H9 (cell line): ENCODE results near the gene JMJD8. TPM values are rescaled to one million over a fixed set of nuclear protein-coding genes. Genes with fewer than 3 reads are reported as not detected.

ENCODE experiments used
- DNase-seq: peaks from one replicate; pipeline ENCODE4 v3.0.0-alpha.2; 2017
- H2AFZ ChIP-seq: one replicate; pipeline ENCODE4 v1.6.1; 2013; ENCODE audit warnings: mild to moderate bottlenecking, low read length, control low read depth, moderate library complexity
- H2AK5ac ChIP-seq: 2 replicates; pipeline ENCODE4 v1.6.1; 2013; ENCODE audit warnings: low read length, control low read depth, mixed read lengths; ENCODE audit not compliant: insufficient read length
- H2BK120ac ChIP-seq: one replicate; pipeline ENCODE4 v1.6.1; 2013; ENCODE audit warnings: low read depth, mild to moderate bottlenecking, low read length, control low read depth, inconsistent platforms; ENCODE audit not compliant: poor library complexity, severe bottlenecking
- H2BK12ac ChIP-seq: 2 replicates; pipeline ENCODE4 v1.6.1; 2013; ENCODE audit warnings: low read length, control low read depth, mixed read lengths, low read depth; ENCODE audit not compliant: insufficient read length
- H2BK15ac ChIP-seq: 2 replicates; pipeline ENCODE4 v1.6.1; 2013; ENCODE audit warnings: low read depth, low read length, control low read depth
- H2BK20ac ChIP-seq: one replicate; pipeline ENCODE4 v1.6.1; 2013; ENCODE audit warnings: low read depth, mild to moderate bottlenecking, low read length, control low read depth, inconsistent platforms; ENCODE audit not compliant: poor library complexity, severe bottlenecking
- H2BK5ac ChIP-seq: 2 replicates; pipeline ENCODE4 v1.6.1; 2013; ENCODE audit warnings: low read length, control low read depth, mixed read lengths; ENCODE audit not compliant: insufficient read length
- H3K14ac ChIP-seq: 2 replicates; pipeline ENCODE4 v1.6.1; 2013; ENCODE audit warnings: low read length, control low read depth; ENCODE audit not compliant: insufficient read depth
- H3K18ac ChIP-seq: 2 replicates; pipeline ENCODE4 v1.6.1; 2013; ENCODE audit warnings: low read depth, mild to moderate bottlenecking, mixed read lengths, low read length, control low read depth; ENCODE audit not compliant: insufficient read length
- H3K23ac ChIP-seq: 2 replicates; pipeline ENCODE4 v1.6.1; 2013; ENCODE audit warnings: low read length, control low read depth, mixed read lengths, low read depth; ENCODE audit not compliant: insufficient read length
- H3K23me2 ChIP-seq: 2 replicates; pipeline ENCODE4 v1.6.1; 2013; ENCODE audit warnings: low read depth, mild to moderate bottlenecking, mixed read lengths, low read length, control low read depth; ENCODE audit not compliant: insufficient read length, poor library complexity, severe bottlenecking
- H3K27ac ChIP-seq: 2 replicates; pipeline ENCODE4 v1.5.1; 2013; ENCODE audit warnings: low read length, control low read depth, mixed read lengths, low read depth; ENCODE audit not compliant: insufficient read length
- H3K27me3 ChIP-seq: 2 replicates; pipeline ENCODE4 v1.6.1; 2013; ENCODE audit warnings: low read length, control low read depth, inconsistent platforms; ENCODE audit not compliant: insufficient read depth
- H3K4ac ChIP-seq: 2 replicates; pipeline ENCODE4 v1.6.1; 2013; ENCODE audit warnings: low read depth, mild to moderate bottlenecking, control low read depth, inconsistent platforms, low read length, moderate library complexity
- H3K4me1 ChIP-seq: 2 replicates; pipeline ENCODE4 v1.6.1; 2013; ENCODE audit warnings: low read length, control low read depth, inconsistent platforms; ENCODE audit not compliant: insufficient read depth
- H3K4me2 ChIP-seq: 2 replicates; pipeline ENCODE4 v1.6.1; 2013; ENCODE audit warnings: low read length, control low read depth, mixed read lengths; ENCODE audit not compliant: insufficient read length, insufficient read depth
- H3K56ac ChIP-seq: 2 replicates; pipeline ENCODE4 v1.6.1; 2013; ENCODE audit warnings: low read depth, mild to moderate bottlenecking, mixed read lengths, low read length, control low read depth; ENCODE audit not compliant: insufficient read length
- H3K79me1 ChIP-seq: 2 replicates; pipeline ENCODE4 v1.6.1; 2013; ENCODE audit warnings: low read depth, mild to moderate bottlenecking, moderate library complexity, low read length, control low read depth, inconsistent platforms; ENCODE audit not compliant: insufficient read depth, poor library complexity, severe bottlenecking
- H3K79me2 ChIP-seq: 2 replicates; pipeline ENCODE4 v1.6.1; 2013; ENCODE audit warnings: low read length, control low read depth, inconsistent platforms; ENCODE audit not compliant: insufficient read depth
- H3K9ac ChIP-seq: 2 replicates; pipeline ENCODE4 v1.6.1; 2013; ENCODE audit warnings: low read length, control low read depth, mixed read lengths; ENCODE audit not compliant: insufficient read length; ENCODE audit errors: extremely low read depth
- H3K9me3 ChIP-seq: one replicate; pipeline ENCODE4 v1.6.1; 2013; ENCODE audit warnings: low read depth, low read length, inconsistent platforms; ENCODE audit not compliant: control insufficient read depth
- H3T11ph ChIP-seq: one replicate; pipeline ENCODE4 v1.6.1; 2013; ENCODE audit warnings: mild to moderate bottlenecking, low read length, control low read depth, inconsistent platforms
- H4K20me1 ChIP-seq: one replicate; pipeline ENCODE4 v1.6.1; 2013; ENCODE audit not compliant: control insufficient read depth, insufficient read length, insufficient read depth
- H4K5ac ChIP-seq: 2 replicates; pipeline ENCODE4 v1.6.1; 2013; ENCODE audit warnings: low read depth, mild to moderate bottlenecking, mixed read lengths, low read length, control low read depth; ENCODE audit not compliant: insufficient read length
- H4K8ac ChIP-seq: replicated peaks from 2 replicates; pipeline ENCODE4 v1.6.1; 2013; ENCODE audit warnings: low read length, control low read depth, mixed read lengths, low read depth; ENCODE audit not compliant: insufficient read length
- H4K91ac ChIP-seq: 2 replicates; pipeline ENCODE4 v1.6.1; 2013; ENCODE audit warnings: low read depth, mild to moderate bottlenecking, moderate library complexity, mixed read lengths, low read length, control low read depth; ENCODE audit not compliant: insufficient read length
- H3K27ac Mint-ChIP-seq, 3 experiments: 2 replicates in 2 of 3; 3 replicates in 1 of 3; pipeline ENCODE4 v1.8.0; 2020 to 2021; ENCODE audit warnings: mixed read lengths in 3 of 3, mild to moderate bottlenecking in 1 of 3, moderate library complexity in 1 of 3
- H3K27me3 Mint-ChIP-seq: 2 replicates; pipeline ENCODE4 v1.8.0; 2021; ENCODE audit warnings: low read depth, mild to moderate bottlenecking, moderate library complexity, mixed read lengths
- H3K36me3 Mint-ChIP-seq, 3 experiments: 2 replicates in 2 of 3; 3 replicates in 1 of 3; pipeline ENCODE4 v1.8.0; 2020 to 2021; ENCODE audit warnings: low read depth in 3 of 3, mixed read lengths in 3 of 3; ENCODE audit not compliant: insufficient read depth in 1 of 3
- H3K4me1 Mint-ChIP-seq, 2 experiments: 2 replicates each; pipeline ENCODE4 v1.8.0; 2020; ENCODE audit warnings: mixed read lengths in 2 of 2
- H3K4me3 Mint-ChIP-seq, 2 experiments: 2 replicates in 1 of 2; 3 replicates in 1 of 2; pipeline ENCODE4 v1.8.0; 2020 to 2021; ENCODE audit warnings: mild to moderate bottlenecking in 2 of 2, mixed read lengths in 2 of 2, moderate library complexity in 1 of 2
- H3K9me3 Mint-ChIP-seq, 2 experiments: 2 replicates in 1 of 2; 3 replicates in 1 of 2; pipeline ENCODE4 v1.8.0; 2020; ENCODE audit warnings: mild to moderate bottlenecking in 2 of 2, mixed read lengths in 2 of 2, moderate library complexity in 1 of 2
- CTCF ChIP-seq: fragments of 200-600 bp; sonication (generic); conservative IDR thresholded peaks from 3 replicates; pipeline ENCODE4 v1.8.0; 2021; ENCODE audit warnings: antibody characterized with exemption, mild to moderate bottlenecking
- WGBS: extraction: QIAGEN DNeasy Blood & Tissue Kit; methylation state at CpG from one replicate; pipeline ENCODE4 v1.1.7; 2013; ENCODE audit warnings: missing lambda C conversion rate, low lambda C conversion rate, mixed read lengths; ENCODE audit not compliant: insufficient read length; ENCODE audit errors: extremely low coverage; 5-methylcytosine and 5-hydroxymethylcytosine counted together
- total RNA-seq: library from RNA; stranded (reverse); gene quantifications from 2 replicates; pipeline ENCODE4 v1.2.1, GENCODE V29; 2021

JMJD8 gene
- total RNA-seq, 1 experiment from 2014 or later, result 52.7 TPM

- no peaks in the 10 kb centered on the region for H3K79me1 ChIP-seq
- H2BK20ac ChIP-seq, result no peak overlapping the region
- H3K14ac ChIP-seq, result no peak overlapping the region
- H4K91ac ChIP-seq, result no peak overlapping the region
- peaks cover 11 to 25% of the 10 kb centered on the region in 2 experiments for H3K4me1 Mint-ChIP-seq
- H3K18ac ChIP-seq, result no peak overlapping the region
- no peak for DNase-seq
- H4K8ac ChIP-seq, result no peak overlapping the region
- no peak overlapping the region for H2AK5ac ChIP-seq
- H3K4me1 ChIP-seq, result no peaks in the 10 kb centered on the region; the same call in 1 of the 2 replicates
- H3K9me3 ChIP-seq, result no peaks in the 10 kb centered on the region
- WGBS, result no CpG with 5 or more reads among the region's 15 CpGs
- H2AFZ ChIP-seq, result no peak overlapping the region
- no peak overlapping the region for H3K23ac ChIP-seq
- H2BK5ac ChIP-seq, result no peak overlapping the region
- H3K4me2 ChIP-seq, result no peak overlapping the region
- H4K20me1 ChIP-seq, result no peaks in the 10 kb centered on the region
- H4K5ac ChIP-seq, result no peak overlapping the region
- H3K4ac ChIP-seq, result no peak overlapping the region
- no peak overlapping the region for H3K27ac ChIP-seq
- H3K27me3 ChIP-seq, result no peaks in the 10 kb centered on the region
- no peak overlapping the region for H3T11ph ChIP-seq
- peak overlapping the region; percentile 52 to 72 for H3K4me3 Mint-ChIP-seq
- H3K23me2 ChIP-seq, result peaks cover 13% of the 10 kb centered on the region
- H2BK120ac ChIP-seq, result no peak overlapping the region
- peaks cover 2% of the 10 kb centered on the region; the same call in 1 of the 2 replicates for H3K27me3 Mint-ChIP-seq
- H3K9ac ChIP-seq, result no peak overlapping the region
- H3K36me3 Mint-ChIP-seq, result peaks cover 0 to 6% (median 1%) of the 10 kb centered on the region in 3 experiments; a peak in 4 of 7 replicates
- H3K27ac Mint-ChIP-seq, result no peak overlapping the region; a peak in 1 of 7 replicates
- no peak overlapping the region for H2BK12ac ChIP-seq
- peaks cover 3% of the 10 kb centered on the region in 2 experiments; a peak in 2 of 5 replicates for H3K9me3 Mint-ChIP-seq
- no peak overlapping the region for H3K56ac ChIP-seq
- no peak overlapping the region for H2BK15ac ChIP-seq
- no peak for TF ChIP-seq CTCF
- peaks cover 2% of the 10 kb centered on the region; the same call in 1 of the 2 replicates for H3K79me2 ChIP-seq
These were observed 46.0 kb downstream of the JMJD8 start for GRCh38 chr16:638034-638543.
